GM12875 (cell line): Measurements from ENCODE around the gene CLCN7.
"Not testable (repeated sequence)": the region's sequence is repeated elsewhere in the genome, so short reads cannot be mapped to it uniquely, and the experiment has no call there.

Experiments
- H3K4me3 ChIP-seq: one replicate; pipeline ENCODE4 v1.5.1; 2011; ENCODE audit warnings: low read depth, low read length, control low read depth
- TF ChIP-seq, protein P1 (sequence below): IDR thresholded peaks from 2 replicates; pipeline ENCODE4 v1.5.1; 2011; ENCODE audit warnings: low read depth, mild to moderate bottlenecking, control low read depth, inconsistent platforms, low read length, moderate library complexity, borderline replicate concordance; ENCODE audit not compliant: insufficient read depth

The CLCN7 gene

DNA sequence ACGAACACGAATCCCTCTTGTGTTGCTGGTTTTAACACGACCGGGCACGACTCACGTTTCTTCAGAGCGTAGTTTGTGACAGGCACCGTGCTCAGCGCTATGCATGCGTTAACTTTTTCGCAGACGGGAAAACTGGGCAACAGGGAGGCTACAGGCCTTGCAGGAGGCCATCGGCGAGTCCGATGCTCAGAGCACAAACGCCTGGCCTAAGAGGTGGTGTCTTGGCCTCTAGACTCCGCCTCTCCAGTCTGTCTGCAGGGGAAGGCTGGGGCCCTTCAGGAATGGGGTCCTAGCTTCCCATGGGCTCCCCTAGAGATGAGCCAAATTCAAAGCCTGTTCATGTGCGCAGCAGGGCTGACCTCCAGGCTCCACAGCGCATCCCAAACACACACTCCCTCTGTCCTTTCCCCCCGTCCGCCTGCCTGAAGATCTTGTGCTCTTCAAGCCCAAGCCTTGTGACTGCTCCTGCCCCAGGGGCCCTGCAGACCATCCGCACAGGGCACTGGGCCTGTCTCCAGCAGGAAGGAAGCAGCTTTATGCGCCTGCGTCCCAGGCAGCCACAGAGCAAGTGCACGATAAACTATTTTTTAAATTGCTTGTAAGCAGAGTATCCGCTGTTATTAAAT, 3.1 kb downstream of the CLCN7 start:
- TF ChIP-seq, protein P1, sequence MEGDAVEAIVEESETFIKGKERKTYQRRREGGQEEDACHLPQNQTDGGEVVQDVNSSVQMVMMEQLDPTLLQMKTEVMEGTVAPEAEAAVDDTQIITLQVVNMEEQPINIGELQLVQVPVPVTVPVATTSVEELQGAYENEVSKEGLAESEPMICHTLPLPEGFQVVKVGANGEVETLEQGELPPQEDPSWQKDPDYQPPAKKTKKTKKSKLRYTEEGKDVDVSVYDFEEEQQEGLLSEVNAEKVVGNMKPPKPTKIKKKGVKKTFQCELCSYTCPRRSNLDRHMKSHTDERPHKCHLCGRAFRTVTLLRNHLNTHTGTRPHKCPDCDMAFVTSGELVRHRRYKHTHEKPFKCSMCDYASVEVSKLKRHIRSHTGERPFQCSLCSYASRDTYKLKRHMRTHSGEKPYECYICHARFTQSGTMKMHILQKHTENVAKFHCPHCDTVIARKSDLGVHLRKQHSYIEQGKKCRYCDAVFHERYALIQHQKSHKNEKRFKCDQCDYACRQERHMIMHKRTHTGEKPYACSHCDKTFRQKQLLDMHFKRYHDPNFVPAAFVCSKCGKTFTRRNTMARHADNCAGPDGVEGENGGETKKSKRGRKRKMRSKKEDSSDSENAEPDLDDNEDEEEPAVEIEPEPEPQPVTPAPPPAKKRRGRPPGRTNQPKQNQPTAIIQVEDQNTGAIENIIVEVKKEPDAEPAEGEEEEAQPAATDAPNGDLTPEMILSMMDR = no peak
- no peak overlapping the region for H3K4me3 ChIP-seq

DNA sequence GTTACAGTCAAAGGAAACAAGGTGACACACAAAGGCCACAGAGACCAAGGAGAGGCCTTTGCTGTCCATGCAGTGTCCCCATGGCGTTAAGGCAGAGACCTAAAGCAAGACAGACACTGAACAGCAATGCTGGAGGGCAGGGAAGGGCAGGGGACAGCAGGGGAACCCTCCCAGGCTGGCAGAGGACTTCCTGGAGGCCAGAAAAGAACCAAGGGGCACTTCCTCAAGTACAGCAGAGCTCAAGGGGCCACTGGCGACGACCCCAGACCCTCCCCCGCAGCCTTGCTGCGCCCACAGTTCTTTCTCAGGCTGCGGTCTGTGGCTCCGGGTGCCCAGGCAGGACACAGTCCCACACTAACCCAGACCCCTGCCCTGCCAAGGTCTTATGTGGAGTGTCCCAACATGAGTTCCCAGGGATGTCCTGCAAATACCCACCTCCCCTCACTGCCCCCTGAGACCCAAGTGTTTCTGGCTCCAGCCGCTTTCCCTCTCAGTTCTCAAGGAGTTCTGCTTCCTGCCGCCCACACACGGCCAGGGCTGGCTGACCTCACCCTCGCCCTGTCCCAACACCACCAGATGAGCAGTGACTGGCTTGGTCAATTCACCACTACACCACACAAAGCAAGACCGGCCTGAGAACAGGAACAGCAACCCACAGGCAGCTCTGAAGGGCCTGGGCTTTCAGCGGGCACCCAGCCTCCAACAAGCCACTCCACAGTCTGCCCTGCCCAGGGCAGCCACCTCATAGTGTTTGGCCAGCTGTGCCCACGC, 4.2 kb downstream of the CLCN7 start:
- TF ChIP-seq, protein P1 = no peak
- H3K4me3 ChIP-seq = no peak overlapping the region

DNA sequence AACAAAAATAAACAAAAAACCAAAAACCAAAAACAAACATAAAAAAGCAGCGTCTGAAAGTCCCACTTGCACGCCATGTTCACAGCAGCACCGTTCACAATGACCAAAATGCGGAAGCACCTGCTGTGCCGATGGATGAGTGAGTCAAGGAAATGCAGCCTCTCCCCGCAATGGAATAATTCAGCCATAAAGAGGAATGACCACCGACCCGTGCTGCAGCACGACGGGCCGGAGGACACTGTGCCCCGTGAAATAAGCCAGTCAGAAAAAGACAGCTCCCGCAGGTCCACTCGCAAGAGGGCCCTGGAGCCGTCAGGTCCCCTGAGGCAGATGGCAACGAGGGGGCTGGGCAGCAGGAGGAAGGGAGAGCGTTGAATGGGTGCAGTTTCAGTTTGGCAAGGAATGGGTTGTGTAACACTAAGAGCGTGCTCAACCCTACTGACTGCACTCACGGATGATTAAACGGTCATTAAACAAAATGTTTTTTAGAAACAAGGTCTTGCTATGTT, 5.1 kb downstream of the CLCN7 start:
- TF ChIP-seq, protein P1 = no peak
- no peak overlapping the region for H3K4me3 ChIP-seq

DNA sequence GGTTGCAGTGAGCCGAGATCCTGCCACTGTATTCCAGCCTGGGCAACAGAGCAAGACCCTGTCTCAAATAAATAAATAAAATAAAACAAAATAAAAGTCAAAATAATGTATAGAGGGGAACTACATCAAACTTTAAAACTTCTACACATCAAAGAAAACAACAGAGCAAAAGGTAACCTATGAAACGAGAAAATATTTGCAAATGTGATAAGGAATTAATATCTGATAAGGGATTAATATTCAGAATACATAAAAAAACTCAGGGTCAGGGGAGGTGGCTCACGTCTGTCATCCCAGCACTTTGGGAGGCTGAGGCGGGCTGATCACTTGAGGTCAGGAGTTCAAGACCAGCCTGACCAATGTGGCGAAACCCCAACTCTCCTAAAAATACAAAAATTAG, 5.7 kb downstream of the CLCN7 start:
- H3K4me3 ChIP-seq = not testable (repeated sequence)

DNA sequence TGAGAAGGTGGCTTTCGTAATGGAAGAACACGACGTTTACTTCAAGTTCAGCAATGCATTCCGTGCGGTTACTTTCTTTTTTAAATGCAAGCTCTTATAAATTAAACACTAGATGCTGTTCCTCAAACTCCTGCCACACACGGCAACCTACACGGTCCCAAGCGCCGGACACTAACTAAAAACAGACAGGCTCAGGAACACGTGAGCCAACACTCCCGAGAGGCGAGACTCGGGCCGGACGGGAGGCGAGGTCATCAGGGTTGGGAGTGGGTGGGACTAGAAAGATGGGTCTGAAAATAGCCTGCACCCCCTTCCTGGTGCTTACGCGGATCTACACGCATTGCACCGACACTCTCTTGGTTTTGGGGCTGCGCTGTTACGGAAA, 6.4 kb downstream of the CLCN7 start:
- TF ChIP-seq, protein P1 = no peak
- no peak overlapping the region for H3K4me3 ChIP-seq

DNA sequence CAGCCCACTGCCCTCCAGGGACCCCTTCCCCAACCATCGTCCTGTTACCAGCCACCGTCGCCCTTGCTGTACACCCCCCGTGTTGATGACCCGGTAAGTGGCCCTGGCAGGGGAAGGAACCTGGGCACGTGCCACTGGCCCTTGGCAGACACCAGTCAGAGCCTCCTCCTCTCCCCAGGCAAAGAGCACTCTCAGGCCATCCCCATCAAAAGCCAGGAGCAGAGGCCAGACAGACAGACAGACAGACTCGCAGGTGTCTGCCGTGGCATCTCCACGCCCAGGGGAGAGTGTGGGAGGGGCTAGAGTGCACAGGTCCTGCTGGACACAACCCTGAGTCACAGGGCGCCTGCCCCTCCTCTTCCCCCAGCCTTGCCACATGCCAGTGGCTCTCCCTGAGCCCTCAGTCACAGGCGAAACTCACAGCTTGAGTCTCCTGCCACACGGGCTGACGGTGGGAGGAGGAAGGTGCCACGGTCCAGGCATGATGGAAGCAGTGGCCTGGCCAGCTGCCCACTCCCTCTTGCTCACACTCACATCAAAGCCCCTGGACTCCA, 7.8 kb downstream of the CLCN7 start:
- TF ChIP-seq, protein P1 = no peak
- no peak overlapping the region for H3K4me3 ChIP-seq

DNA sequence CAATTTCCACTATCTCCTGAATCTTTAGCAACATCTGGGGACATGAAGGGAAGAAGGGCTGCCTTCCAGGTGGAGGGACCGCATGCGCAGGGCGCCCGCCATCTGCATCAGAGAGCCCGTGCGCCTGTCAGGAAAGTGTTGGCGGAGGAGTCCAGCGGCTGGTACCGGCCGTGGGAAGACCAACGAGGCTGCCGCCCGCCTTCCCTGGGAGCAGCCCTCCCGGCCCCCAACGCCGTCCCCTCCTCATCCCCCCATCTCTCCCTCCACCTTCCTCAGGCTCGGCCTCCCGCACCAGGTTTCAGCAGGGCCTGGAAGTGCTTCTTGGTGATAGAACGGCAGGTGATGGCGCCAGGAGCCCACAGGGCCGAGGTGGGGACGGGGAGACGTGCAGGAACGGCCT, 8.8 kb downstream of the CLCN7 start:
- TF ChIP-seq, protein P1 = no peak
- no peak overlapping the region for H3K4me3 ChIP-seq
